GM15510 (cell line): Measurements from ENCODE around the gene APLN.

Experiments
- POLR2A ChIP-seq: IDR thresholded peaks from 3 replicates; pipeline ENCODE4 v1.6.1; 2011; ENCODE audit warnings: borderline replicate concordance; ENCODE audit not compliant: insufficient read length; ENCODE audit errors: extremely low read depth

APLN gene

DNA sequence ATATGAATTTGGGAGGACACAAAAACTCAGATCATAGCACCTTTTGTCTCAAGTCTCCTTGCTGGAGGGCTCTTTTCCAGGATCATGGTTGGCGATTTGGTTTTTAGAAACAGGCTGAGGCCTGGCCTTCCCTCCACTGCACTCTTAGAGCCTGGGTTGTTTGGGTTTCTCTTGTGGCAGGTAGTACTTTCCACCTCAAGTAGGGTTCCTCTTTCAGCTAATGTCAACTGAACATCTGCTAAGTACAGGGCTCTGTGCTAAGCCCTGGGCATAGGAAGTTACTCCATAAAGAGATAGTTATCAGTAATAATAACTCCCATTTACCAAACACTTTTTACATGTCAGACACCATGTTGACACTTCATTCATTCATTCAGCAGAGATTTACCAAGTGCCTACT is 28.2 kb upstream of the APLN start:
- TF ChIP-seq POLR2A = no peak

DNA sequence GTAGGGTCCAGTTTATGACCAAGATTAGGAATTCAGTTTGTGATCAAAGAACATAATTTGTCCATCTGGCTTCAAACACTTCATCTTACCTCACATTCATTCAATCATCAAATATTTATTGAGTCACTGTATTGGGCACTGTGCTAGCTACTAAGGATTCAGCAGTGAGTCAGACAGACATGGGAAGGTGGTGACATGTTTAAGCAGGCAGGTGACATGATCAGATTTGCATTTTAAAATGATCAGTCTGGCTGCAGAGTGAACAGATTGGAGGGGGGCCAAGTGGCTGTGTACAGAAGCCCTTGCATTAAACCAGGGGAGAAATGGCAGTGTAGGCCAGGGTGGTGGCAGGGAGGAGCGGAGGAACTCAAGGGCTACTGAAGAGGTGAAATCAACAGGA is 25.1 kb upstream of the APLN start:
- no peak for TF ChIP-seq POLR2A

DNA sequence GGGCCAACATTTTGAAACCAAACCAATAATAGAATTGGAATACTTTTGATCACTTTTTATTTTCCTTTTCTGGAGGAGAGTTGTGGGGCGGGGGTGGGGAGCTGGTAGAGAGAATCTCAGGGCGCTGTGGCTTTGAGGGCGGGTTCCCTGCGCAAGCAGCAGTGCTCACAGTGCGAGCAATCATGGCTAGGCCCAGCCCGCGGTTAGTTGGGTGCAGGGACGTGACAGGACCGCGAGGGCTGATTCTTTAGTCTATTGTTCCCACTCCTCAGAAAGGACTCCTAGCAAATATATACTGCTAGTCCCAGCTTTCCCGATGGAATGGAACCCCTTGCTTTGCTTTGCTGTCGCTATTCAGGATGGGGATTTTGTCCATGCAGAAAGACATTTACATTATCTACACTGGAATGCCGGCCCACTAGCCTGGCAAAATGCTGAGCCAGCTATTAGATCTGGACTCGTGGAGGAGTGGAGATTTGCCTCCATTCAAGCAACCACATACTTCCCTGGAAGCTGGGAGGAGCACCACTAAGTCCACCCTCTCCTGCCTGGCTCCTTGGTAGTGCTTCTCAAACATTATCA is 23.9 kb upstream of the APLN start:
- no peak for TF ChIP-seq POLR2A

- no peak for TF ChIP-seq POLR2A
These were observed 12.7 kb upstream of the APLN start for GRCh38 chrX:129667412-129667811.

- TF ChIP-seq POLR2A = no peak
These were observed 11.3 kb upstream of the APLN start for GRCh38 chrX:129665916-129666644.

DNA sequence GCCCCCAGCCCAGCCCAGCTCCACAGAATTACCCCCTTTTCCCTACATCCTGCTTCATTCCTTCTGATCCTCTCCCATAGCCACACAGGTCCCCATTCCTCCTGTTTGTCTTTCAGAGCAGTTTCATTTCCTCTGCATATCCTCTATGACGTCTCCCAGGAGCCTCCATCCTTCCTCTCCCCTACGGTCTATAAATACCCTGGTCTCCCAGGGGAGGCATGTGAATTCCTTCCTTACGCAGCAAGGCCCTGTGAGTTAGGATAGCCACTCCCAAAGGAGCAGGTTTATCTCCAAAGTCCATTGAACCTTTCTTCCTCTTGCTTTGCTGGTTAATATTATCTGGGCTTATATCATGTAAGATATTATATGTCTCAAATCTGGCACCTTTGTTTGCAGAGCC is 8.4 kb upstream of the APLN start:
- TF ChIP-seq POLR2A = no peak

GRCh38 chrX:129661369-129661768 is 6.6 kb upstream of the APLN start:
- TF ChIP-seq POLR2A = no peak

DNA sequence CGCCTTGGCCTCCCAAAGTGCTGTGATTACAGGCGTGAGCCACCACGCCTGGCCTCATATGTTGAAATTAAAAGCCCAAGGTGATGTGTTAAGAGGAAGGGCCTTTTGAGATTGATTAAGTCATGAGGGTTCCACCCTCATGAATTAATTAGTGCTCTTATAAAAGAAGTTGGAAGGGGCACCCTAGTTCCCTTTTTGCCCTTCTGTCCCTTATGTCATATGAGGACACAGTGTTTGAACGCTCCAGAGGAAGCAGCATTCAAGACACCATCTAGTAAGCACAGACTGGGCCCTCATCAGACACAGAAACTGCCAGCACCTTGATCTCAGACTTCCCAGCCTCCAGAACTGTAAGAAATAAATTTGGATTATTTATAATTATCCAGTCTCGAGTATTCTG is 5.1 kb upstream of the APLN start:
- no peak for TF ChIP-seq POLR2A

- no peak for TF ChIP-seq POLR2A
These were observed 4.4 kb upstream of the APLN start for GRCh38 chrX:129659141-129659540.

- no peak for TF ChIP-seq POLR2A
These were observed 3.7 kb upstream of the APLN start for GRCh38 chrX:129658429-129658828.

DNA sequence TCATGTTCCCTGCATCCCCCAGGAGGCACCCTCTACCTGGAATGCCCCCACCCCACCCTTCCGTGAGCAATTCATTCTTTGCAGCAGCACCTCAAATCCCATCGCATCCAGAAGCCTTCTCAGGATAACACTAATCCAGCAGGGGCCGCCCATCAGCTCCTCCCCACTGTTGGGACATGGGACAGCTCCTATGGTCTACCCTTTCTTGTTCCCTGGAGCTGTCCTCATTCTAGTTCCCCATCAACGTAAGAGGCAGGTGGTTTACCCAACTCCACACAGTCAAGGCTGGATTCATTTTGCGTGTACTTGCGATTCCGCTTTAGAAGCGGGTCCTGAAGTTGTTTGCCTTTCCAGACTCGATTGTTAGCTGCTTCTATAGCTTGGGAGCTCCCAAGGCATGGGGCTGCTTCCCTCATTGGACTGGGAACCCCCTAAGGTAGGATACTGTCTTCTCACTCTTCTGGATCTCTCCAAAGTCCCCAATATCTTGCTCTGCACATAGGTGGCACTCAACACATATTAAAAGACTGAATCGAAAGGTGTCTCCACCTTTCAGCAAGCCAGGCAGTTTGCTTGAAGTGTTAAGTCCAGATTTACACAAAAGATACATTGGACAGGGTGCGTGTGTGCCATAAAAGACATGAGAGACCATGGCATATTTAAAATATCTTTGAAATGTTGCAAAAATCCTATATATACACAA is 942 bp upstream of the APLN start:
- TF ChIP-seq POLR2A = no peak

DNA sequence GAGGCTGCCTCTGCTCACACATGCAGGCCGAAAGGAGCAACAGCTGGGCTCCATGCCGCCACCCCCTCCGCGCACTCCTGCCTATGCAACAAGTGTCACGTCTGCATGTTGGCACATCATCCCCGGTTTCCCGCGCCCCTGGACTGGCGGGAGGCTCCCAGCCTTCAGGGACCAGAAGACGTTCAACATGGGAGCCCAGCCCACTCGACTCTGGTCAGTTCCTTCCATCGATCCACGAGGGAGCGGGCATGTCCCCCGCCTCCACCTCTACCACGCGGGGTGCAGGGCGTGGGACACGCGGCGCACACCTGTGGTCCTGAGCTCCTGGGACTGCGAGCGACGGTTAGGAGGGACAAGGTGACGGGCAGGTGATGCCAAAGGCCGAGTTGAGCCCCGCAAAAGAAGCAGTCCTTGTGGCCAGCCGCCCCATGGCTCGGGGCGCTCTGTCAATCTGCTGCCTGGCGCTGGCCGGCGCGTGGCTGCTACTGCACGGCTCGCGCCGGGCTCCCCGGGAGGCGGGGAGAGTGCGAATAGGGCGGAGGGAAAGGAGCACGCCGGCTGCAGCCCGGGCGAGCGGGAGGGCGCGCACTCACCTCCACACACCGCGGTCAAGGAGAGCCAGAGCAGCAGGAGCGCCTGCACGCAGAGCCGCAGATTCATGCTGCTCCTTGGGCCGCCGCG is 645 bp downstream of the APLN start:
- TF ChIP-seq POLR2A = no peak

- no peak for TF ChIP-seq POLR2A
These were observed 1.4 kb downstream of the APLN start for GRCh38 chrX:129653181-129653970.

DNA sequence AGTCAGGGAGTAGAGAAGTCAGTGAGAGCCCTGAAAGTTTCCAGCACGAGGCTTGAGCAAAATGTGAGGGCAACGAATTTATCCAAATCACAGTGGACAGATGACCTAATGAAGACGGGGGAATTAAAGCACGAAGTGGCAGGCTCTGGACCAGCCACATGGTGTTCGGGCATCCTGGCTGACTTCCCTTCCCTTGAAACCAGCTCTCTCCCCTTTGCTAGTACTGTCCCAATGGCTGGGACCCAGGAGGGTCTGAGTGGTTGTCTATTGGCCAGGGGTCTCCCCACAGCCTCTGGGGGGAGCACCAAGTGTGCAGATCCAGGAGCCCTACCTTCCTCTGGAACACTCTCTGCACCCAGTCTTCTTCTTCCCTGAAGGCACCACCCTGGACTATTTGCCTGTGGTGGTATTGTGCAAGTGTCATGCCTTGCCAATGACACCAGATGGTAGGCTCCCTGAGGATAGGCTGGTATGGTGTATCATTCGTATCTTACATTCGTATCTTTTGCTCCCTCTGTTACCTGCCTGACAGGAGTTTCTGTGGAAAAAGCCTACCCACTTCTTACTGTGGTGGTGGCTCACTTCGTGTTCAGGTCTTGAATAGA is 2.1 kb downstream of the APLN start:
- no peak for TF ChIP-seq POLR2A

- TF ChIP-seq POLR2A = no peak
These were observed 2.8 kb downstream of the APLN start for GRCh38 chrX:129651756-129652564.
